GM12878 (cell line): ENCODE results near the gene SBF2. TPM values are rescaled to one million over a fixed set of nuclear protein-coding genes. Genes with fewer than 3 reads are reported as not detected.
"Not testable (repeated sequence)": the region's sequence is repeated elsewhere in the genome, so short reads cannot be mapped to it uniquely, and the experiment has no call there.

Experiments used
- ATAC-seq: fragments of 200-7000 bp; cut with Tn5 transposase; 3 replicates; pipeline ENCODE4 v1.9.1; 2020; ENCODE audit warnings: mild to moderate bottlenecking, moderate library complexity
- BruUV-seq: library from RNA; stranded (reverse); fragments of 400-500 nt; replicated peaks from 2 replicates; lab custom pipeline; 2021; lab: Mats Ljungman, UMichigan
- CTCF ChIA-PET: fragments of 300-600 bp; sonication (Branson Sonifier 250); formaldehyde crosslinking; extraction: SDS; loops from one replicate; lab custom pipeline; 2021; ENCODE audit warnings: inconsistent platforms; lab: Yijun Ruan, JAX
- POLR2A ChIA-PET: fragments of 350-600 bp; formaldehyde crosslinking; extraction: SDS; loops from one replicate; lab custom pipeline; 2021; ENCODE audit warnings: inconsistent platforms; lab: Charles Lee
- RAD21 ChIA-PET: fragments of 300-600 bp; sonication (Branson Sonifier 250); formaldehyde crosslinking; loops from one replicate; lab custom pipeline; 2023; ENCODE audit warnings: antibody characterized with exemption; ENCODE audit not compliant: unreplicated experiment; lab: Charles Lee
- SMC1A ChIA-PET: fragments of 300-600 bp; sonication (Branson Sonifier 250); formaldehyde crosslinking; loops from one replicate; lab custom pipeline; 2023; ENCODE audit not compliant: unreplicated experiment, uncharacterized antibody; lab: Charles Lee
- DNase-seq: peaks from one replicate; pipeline ENCODE4 v3.0.0-alpha.2; 2011; ENCODE audit warnings: low read depth, low spot score
- FAIRE-seq: peaks from 3 replicates; lab custom pipeline; 2011; peaks lifted over from hg19 to GRCh38; lab: Jason Lieb, UNC
- H2AFZ ChIP-seq: 2 replicates; pipeline ENCODE4 v1.6.0; 2011; ENCODE audit warnings: low read depth, low read length, control low read depth; ENCODE audit not compliant: control insufficient read depth
- H3K27ac ChIP-seq: 2 replicates; pipeline ENCODE4 v1.5.1; 2011; ENCODE audit warnings: control low read depth; ENCODE audit not compliant: control insufficient read depth, insufficient read depth
- H3K27me3 ChIP-seq, 2 experiments: replicated peaks in 1 of 2; 2 replicates each; pipeline versions ENCODE4 v1.6.0 to v1.6.1; 2011; ENCODE audit warnings: low read length in 1 of 2; ENCODE audit not compliant: control insufficient read depth in 2 of 2, insufficient read depth in 2 of 2
- H3K36me3 ChIP-seq, 2 experiments: 2 replicates each; pipeline ENCODE4 v1.5.1; 2011; ENCODE audit warnings: low read length in 1 of 2; ENCODE audit not compliant: control insufficient read depth in 2 of 2, insufficient read depth in 2 of 2
- H3K4me1 ChIP-seq: 2 replicates; pipeline ENCODE4 v1.6.1; 2011; ENCODE audit warnings: mild to moderate bottlenecking, low read length, moderate library complexity, mixed read lengths; ENCODE audit not compliant: control insufficient read depth, insufficient read depth
- H3K4me2 ChIP-seq: 2 replicates; pipeline ENCODE4 v1.6.0; 2011; ENCODE audit warnings: control low read depth; ENCODE audit not compliant: control insufficient read depth, insufficient read depth
- H3K4me3 ChIP-seq: fragments of 200-600 bp; sonication (generic); 2 replicates; pipeline ENCODE4 v1.5.1; 2016
- H3K79me2 ChIP-seq: 2 replicates; pipeline ENCODE4 v1.6.0; 2011; ENCODE audit warnings: low read length; ENCODE audit not compliant: control insufficient read depth, insufficient read depth
- H3K9ac ChIP-seq: 2 replicates; pipeline ENCODE4 v1.8.0; 2011; ENCODE audit warnings: low read length, control low read depth, mixed read lengths; ENCODE audit not compliant: control insufficient read depth, insufficient read depth
- H3K9me3 ChIP-seq: replicated peaks from 3 replicates; pipeline ENCODE4 v1.5.1; 2011; ENCODE audit warnings: mild to moderate bottlenecking, low read length; ENCODE audit not compliant: control insufficient read depth, insufficient read depth
- H4K20me1 ChIP-seq: 2 replicates; pipeline ENCODE4 v1.6.0; 2011; ENCODE audit not compliant: control insufficient read depth, insufficient read depth
- BRCA1 ChIP-seq: IDR thresholded peaks from 2 replicates; pipeline ENCODE4 v1.6.1; 2011; ENCODE audit warnings: low read depth, low read length, improper control_type of control experiment
- RUNX3 ChIP-seq: IDR thresholded peaks from 2 replicates; pipeline ENCODE4 v1.6.1; 2012; ENCODE audit warnings: low read length, inconsistent platforms
- ZBED1 ChIP-seq: IDR thresholded peaks from 2 replicates; pipeline ENCODE4 v1.6.1; 2016; ENCODE audit warnings: borderline replicate concordance
- WGBS: methylation state at CpG from one replicate; pipeline ENCODE4 v1.1.6; 2016; ENCODE audit warnings: low lambda C conversion rate; ENCODE audit not compliant: insufficient replicate concordance, insufficient coverage; ENCODE audit errors: missing lambda C conversion rate; 5-methylcytosine and 5-hydroxymethylcytosine counted together
- in situ Hi-C: fragments of 300-500 bp; cut with MboI; formaldehyde crosslinking; loops from 9 replicates; pipeline ENCODE4 v1.14.3; 2018; ENCODE audit warnings: mixed read lengths
- intact Hi-C: fragments of 100-400 bp; cut with micrococcal nuclease; formaldehyde crosslinking; loops from one replicate; pipeline ENCODE4 v1.14.2; 2022; ENCODE audit not compliant: unreplicated experiment
- polyA plus RNA-seq, 11 experiments: library from polyadenylated mRNA; depleted of rRNA in 4 of 11; unstranded in 6 of 11; stranded (reverse) in 5 of 11; fragments of >200 nt; fragmentation: Nextera tagmentation in 4 of 11; fragmentation: Illumina TruSeq in 1 of 11; extraction: Ambion mirVana in 4 of 11; extraction: Trizol in 1 of 11; gene quantifications; 1 replicate in 1 of 11; 2 replicates in 10 of 11; pipeline versions ENCODE4 v1.2.1 to v1.2.3, GENCODE V29; 2011 to 2016; ENCODE audit warnings: inconsistent platforms in 2 of 11, missing spikeins in 2 of 11, low read depth in 1 of 11
- total RNA-seq, 4 experiments: library from RNA; depleted of rRNA in 3 of 4; stranded (reverse); fragments of >200 nt in 3 of 4; fragmentation: Illumina TruSeq in 1 of 4; extraction: Trizol in 1 of 4; gene quantifications; 2 replicates each; pipeline versions ENCODE4 v1.2.1 to v1.2.3, GENCODE V29; 2013 to 2021
- TF ChIP-seq, protein P1 (sequence below), 3 experiments: IDR thresholded peaks in 2 of 3; conservative IDR thresholded peaks in 1 of 3; 2 replicates each; pipeline ENCODE4 v1.5.1; 2011; ENCODE audit warnings: low read depth in 3 of 3, low read length in 3 of 3, mild to moderate bottlenecking in 3 of 3, control low read depth in 2 of 3, moderate library complexity in 2 of 3, inconsistent platforms in 1 of 3, mixed read lengths in 1 of 3; ENCODE audit not compliant: control insufficient read depth in 2 of 3, insufficient read depth in 1 of 3; ENCODE audit errors: extremely low read depth in 1 of 3

Gene SBF2
- total and polyA plus RNA-seq, 10 of the 15 experiments (the other 5 are each of a cell fraction or from before 2014, with no cell fraction given) = 0.24 to 2.3 (median 1.1) TPM

DNA sequence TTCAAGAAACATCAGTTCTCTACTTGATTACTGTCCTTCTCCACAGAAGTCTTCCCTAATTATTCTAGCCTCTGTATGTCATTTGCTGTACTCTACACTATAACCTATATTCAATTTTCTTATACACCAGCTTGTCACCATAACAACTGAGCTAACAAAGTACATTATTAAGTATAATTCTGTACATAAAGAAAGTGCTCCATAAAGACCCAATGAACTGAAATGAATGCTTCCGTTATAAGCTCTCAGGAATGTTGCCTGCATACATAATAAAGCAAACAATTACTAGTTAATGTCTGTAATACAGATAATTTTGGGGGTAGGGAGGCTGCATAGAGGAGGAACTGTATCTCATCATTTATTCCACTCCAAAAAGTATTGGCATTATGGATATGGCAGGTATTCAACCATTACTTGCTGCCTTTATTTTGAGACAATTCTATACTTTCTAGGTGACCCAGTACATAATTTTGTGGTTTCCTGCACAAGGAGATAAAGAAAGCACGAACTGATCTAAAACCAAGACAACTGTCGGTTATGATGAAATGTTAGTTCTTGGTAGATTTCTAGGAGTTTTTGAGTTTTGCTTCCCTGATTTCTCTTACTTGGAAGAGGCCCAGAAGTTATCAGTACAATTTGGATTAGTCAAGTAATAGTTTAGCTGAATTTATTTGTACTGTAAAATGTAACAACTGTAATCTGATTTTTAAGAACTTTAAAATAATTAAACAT is 202.5 kb downstream of the SBF2 start:
- Histone ChIP-seq H3K36me3 (no peaks in the 10 kb centered on the region), H3K4me1 (no peaks in the 10 kb centered on the region), H3K79me2 (no peaks in the 10 kb centered on the region), H3K4me2 (no peak overlapping the region), H3K27ac (no peak overlapping the region), H3K27me3 (no peaks in the 10 kb centered on the region; a peak in 1 of 4 replicates), H3K9me3 (no peaks in the 10 kb centered on the region; the same call in 2 of the 3 replicates), H3K9ac (no peak overlapping the region), H2AFZ (no peak overlapping the region), H3K4me3 (no peak overlapping the region), H4K20me1 (no peaks in the 10 kb centered on the region)
- CTCF ChIA-PET = interaction anchor here (3.1 kb wide), 1 partner anchor 15 kb away, joined by 15 read pairs; no protein-coding TSS in a partner anchor
- SMC1A ChIA-PET = no interaction called here
- WGBS = 29% methylated on average over 3 of the region's 3 CpGs
- POLR2A ChIA-PET = interaction anchor here (0.6 to 0.7 kb wide), 2 partner anchors 275 to 962 kb away, joined by 3 read pairs; no protein-coding TSS in a partner anchor
- FAIRE-seq (no peak), DNase-seq (no peak), ATAC-seq (no peak)
- TF ChIP-seq ZBED1 (no peak), RUNX3 (peak; percentile 27; the same call in 1 of the 2 replicates), BRCA1 (no peak)
- TF ChIP-seq, protein P1, sequence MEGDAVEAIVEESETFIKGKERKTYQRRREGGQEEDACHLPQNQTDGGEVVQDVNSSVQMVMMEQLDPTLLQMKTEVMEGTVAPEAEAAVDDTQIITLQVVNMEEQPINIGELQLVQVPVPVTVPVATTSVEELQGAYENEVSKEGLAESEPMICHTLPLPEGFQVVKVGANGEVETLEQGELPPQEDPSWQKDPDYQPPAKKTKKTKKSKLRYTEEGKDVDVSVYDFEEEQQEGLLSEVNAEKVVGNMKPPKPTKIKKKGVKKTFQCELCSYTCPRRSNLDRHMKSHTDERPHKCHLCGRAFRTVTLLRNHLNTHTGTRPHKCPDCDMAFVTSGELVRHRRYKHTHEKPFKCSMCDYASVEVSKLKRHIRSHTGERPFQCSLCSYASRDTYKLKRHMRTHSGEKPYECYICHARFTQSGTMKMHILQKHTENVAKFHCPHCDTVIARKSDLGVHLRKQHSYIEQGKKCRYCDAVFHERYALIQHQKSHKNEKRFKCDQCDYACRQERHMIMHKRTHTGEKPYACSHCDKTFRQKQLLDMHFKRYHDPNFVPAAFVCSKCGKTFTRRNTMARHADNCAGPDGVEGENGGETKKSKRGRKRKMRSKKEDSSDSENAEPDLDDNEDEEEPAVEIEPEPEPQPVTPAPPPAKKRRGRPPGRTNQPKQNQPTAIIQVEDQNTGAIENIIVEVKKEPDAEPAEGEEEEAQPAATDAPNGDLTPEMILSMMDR (IDR thresholded peaks at IDR 0.05 in 2 of 3, conservative IDR thresholded peaks at IDR 0.05 in 1 of 3; ENCODE audit: control insufficient read depth in 2 of 3, extremely low read depth in 1 of 3, insufficient read depth in 1 of 3, low read depth in 3 of 3, low read length in 3 of 3) = no peak
- in situ Hi-C loops = no loop called here
- BruUV-seq = no TSS peak
- RAD21 ChIA-PET = no interaction called here
- intact Hi-C loops = no loop called here

GRCh38 chr11:10087923-10088225 is 206.1 kb downstream of the SBF2 start:
- BruUV-seq, H3K79me2 ChIP-seq, H3K27ac ChIP-seq, H3K4me3 ChIP-seq, FAIRE-seq, H3K4me2 ChIP-seq, H2AFZ ChIP-seq, SMC1A ChIA-PET, H3K9me3 ChIP-seq, H3K9ac ChIP-seq, ATAC-seq, H4K20me1 ChIP-seq, H3K36me3 ChIP-seq, RAD21 ChIA-PET, H3K27me3 ChIP-seq, POLR2A ChIA-PET, in situ Hi-C loops, intact Hi-C loops, H3K4me1 ChIP-seq, DNase-seq: not testable (repeated sequence)
- CTCF ChIA-PET = interaction anchor here (1.3 kb wide), 1 partner anchor 23 kb away, joined by 3 read pairs; no protein-coding TSS in a partner anchor
- WGBS = 56% methylated on average over 4 of the region's 4 CpGs
